HG03139 (cell line): ENCODE measurements around the gene ST6GALNAC4.
"Not testable (repeated sequence)": the region's sequence is repeated elsewhere in the genome, so short reads cannot be mapped to it uniquely, and the experiment has no call there.

ENCODE experiments used
- ATAC-seq: cut with Tn5 transposase; IDR thresholded peaks from one replicate; pipeline ENCODE4 v1.9.1; 2021; ENCODE audit not compliant: unreplicated experiment

ST6GALNAC4 gene

DNA sequence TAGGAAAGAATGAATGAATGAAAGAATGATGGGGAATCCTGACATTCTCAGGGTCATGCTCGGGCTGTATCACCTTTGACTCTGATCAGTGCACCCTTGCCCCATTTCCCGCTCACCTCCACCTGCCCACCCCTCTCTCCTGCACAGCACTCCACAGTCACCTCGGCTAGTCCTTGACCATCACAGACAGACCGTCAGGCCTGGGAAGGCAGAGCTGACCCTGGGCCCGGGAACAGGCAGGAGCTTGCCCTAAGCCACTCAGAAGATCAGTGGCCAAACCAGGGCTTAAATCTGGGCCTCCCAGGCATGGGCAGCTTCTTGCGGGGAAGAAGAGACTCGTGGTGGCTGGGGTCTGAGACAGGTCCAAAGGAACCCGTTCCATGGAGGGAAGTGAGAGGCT, 21.0 kb downstream of the ST6GALNAC4 start:
- no peak for ATAC-seq

GRCh38 chr9:127893392-127893791, 23.4 kb downstream of the ST6GALNAC4 start:
- no peak for ATAC-seq

DNA sequence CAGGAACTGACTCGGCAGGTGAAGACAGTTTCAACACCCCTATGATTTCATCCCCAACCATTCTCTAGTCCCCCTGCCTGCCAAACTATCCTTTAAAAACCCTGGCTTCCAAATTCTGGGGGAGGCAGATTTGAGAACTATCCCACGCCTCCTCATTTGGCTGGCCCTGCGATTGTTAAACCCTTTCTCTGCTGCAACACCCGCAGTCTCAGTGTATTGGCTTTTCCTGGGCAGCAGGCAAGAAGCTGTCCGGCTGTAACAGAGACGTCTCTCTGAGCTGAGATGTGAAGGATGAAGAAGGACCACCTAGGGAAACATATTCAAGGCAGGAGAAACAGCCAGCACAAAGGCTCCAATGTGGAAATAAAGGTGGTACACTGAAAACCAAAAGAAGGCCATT, 24.0 kb downstream of the ST6GALNAC4 start:
- no peak for ATAC-seq

DNA sequence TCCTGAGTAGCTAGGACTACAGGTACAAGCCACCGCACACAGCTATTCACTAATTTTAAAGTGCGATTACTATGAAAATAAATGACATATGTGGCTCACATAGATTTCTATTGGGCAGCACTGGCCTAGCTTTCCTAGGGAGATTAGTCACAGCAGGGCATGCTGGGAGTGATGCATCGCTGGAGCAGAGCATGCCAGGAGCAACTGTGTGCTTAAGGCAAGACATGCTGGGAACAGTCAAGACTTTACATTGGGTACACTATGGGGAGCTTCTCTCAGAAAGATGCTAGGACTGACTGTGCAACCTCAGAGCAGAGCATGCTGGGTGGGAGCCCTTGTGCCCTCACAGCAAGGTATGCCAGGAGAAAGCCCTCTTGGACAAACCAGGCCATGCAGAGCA, 26.8 kb downstream of the ST6GALNAC4 start:
- ATAC-seq = no peak

GRCh38 chr9:127887792-127888191, 29.0 kb downstream of the ST6GALNAC4 start:
- ATAC-seq = no peak

DNA sequence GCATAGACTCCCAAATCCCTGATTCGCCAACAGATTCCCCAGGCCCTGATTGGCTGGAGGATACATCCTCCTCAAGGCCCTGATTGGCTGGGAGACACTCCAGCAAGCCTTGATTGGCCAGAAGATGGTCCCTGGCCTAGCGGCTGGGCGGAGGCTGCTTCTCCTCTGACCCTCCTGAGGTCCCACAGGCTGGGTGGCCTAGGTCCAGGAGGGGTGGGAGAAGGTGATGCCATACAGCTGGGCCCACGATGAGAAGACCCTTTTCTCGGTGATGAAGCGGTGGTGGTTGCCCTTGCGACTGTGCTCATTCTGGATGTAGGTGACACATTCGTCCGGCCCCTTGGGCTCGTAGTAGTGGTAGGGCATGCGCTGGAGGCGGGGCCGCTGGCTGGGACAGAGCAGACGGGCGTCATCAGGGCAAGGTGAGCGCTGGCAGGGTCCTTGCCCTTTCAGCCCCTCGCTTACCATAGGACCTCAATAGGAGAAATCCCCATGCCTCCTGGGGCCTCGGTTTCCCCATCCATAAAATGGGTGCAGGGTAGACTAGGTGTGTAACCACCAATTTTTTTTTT, 30.4 kb downstream of the ST6GALNAC4 start:
- no peak for ATAC-seq

- ATAC-seq = no peak
Measured at GRCh38 chr9:127885508-127886281, 31.1 kb downstream of the ST6GALNAC4 start.

DNA sequence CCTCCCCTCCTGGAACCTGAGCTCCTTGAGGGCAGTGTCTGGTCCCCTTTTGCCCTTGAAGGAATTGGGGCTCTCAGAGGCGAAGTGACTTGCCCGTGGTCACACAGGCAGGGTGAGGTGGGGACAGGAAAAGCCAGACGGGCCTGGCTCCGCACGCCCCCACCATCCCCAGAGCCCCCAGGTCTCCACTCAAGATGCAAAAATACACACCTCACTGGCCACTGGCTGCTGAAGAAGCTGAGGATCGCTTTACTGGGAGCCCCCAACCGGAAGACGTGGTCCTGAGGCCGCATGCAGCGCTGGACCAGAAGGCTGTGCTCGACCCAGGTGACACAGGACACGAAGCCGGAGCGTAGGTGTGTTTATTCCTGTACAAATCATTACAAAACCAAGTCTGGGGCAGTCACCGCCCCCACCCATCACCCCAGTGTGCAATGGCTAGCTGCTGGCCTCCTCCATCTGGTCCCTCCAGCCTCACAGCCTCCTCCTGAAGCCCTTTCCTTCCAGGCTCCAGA, 31.8 kb downstream of the ST6GALNAC4 start:
- no peak for ATAC-seq

GRCh38 chr9:127884427-127884911, 32.4 kb downstream of the ST6GALNAC4 start:
- no peak for ATAC-seq

- no peak for ATAC-seq
Measured at GRCh38 chr9:127883959-127884358, 32.9 kb downstream of the ST6GALNAC4 start.

- not testable (repeated sequence) for ATAC-seq
Measured at GRCh38 chr9:127881715-127882114, 35.1 kb downstream of the ST6GALNAC4 start.

- ATAC-seq = no peak
Measured at GRCh38 chr9:127880143-127880542, 36.7 kb downstream of the ST6GALNAC4 start.

- ATAC-seq = no peak
Measured at GRCh38 chr9:127878652-127879390, 38.0 kb downstream of the ST6GALNAC4 start.

DNA sequence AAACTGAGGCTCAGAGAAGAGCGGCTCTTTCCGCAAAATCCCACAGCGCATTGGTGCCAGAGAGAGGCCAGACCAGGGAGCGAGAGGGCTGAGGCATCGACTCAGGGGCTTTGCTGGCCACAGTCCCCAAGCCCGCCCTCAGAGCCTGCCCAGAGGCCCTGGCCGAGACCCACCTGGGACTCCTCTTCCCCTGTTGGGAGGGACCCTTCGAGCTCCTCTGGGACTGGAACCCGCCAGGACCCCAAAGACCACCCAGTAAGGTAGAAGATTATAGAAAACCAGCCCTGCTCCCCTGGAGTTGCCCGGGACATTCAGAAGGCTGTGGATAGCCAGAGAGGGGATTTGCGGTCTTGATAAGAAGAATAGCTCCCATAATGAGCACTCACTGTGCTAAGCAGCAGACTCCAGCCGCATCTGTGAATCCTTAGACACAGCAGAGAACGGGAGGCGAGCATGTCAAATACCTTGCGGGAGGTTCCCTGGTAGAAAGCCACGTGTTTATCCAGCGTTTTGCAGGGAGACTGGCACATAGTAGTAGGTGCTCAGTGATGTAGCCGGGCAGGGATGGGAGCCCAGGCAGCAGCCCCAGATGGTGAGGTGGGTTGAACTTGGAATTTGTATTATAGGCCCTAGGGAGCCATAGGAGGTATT, 38.7 kb downstream of the ST6GALNAC4 start:
- ATAC-seq = no peak

DNA sequence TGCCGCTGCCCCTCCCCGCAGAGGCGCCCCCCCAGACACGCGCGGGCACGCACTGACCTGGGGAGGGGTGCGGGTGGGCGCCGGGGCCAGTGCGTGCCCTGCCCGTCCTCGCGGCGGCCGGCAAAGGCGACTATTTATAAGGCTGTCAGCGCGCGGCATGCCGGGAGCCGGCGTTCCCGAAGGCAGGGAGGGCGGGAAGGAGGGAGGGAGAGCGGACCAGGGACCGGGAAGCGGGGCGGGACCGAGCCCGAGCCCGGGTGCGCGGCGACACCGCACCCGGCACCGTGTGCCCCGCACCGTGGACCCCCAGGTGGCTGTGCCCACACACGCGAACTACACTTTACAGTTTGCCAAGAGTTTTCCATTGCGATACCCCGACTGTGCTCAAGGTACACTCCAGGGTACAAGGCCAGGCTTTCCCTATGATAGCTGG, 39.3 kb downstream of the ST6GALNAC4 start, which contains the start of gene AK1:
Gene AK1 (minus strand): TSS at position 110 of the 433 bp plus-strand sequence. CDS start 3,058 bp downstream, outside the sequence.
- no peak for ATAC-seq

DNA sequence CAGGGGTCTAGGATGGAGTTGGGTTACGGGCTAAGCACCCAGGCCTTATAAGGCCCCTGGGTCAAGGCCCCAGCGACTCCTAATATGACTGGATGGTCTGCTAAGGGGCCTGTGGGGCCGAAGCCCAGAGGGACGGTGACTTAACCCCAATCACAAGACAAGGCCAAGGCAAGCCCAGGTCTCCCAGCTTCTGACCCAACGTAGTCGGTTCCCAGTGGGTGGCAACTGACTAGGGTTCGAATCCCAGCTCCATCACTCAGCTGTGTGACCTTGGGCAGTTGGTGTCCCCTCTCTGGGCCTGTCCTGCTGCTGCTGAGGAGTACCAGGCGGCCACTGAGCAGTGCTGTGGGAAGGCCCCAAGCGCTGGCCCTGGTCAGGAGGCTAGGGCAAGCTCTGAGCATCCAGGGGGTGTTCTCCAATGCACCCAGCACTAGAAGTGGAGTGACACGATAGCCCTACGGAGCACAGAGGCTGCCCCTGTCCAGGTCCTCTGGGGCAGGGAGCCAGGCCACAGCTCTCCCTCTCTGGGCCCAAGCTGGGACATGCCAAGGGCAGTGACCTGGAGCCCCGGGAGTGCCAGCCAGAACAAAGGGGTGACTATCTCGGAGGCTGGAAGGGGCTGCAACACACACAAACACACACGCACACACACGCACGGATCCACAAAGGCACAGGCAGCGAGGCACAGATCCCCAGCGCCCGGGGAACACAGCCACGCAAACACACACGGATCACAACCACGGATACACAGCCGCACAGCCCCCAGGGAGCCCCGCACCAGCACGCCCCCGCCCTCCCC, 39.9 kb downstream of the ST6GALNAC4 start:
- ATAC-seq = no peak

GRCh38 chr9:127876026-127876763, 40.6 kb downstream of the ST6GALNAC4 start:
- no peak for ATAC-seq

DNA sequence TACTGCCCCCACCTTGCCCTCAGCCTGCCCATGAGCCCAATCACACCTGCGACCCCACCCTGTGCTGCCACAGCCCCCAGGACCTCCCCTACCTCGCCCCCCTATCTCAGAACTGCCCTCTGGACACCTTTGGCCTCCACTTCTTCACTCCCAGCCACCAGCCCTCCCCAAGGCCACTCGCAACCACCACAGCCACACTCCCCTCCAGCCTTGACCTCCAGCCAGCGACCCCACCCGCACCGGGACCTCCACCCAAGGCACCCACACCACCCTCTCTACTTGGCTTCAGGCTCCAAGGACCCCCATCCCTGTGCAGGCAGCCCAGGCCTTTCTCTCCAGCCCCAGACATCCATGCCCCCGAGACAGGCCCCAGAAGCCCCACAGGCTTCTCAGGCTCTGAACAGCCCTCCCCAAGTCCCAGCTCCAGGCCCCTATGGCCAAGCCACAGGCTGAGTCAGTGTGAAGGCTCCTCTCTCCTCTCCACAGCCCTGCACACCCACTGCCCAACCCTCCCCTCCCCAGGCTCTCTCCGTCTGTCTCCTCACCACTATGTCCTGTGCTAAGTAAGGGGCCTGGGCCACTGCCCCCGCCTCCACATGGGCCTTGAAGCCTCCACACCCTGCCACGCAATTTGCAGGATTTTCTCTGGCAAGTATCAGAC, 41.4 kb downstream of the ST6GALNAC4 start:
- ATAC-seq = no peak
